Mesendoderm (in vitro differentiated cells): ENCODE results near the gene SLC25A43.
A peak's percentile ranks its signal among the peaks of the same experiment; 100 is the strongest.
"Not testable (repeated sequence)": the region's sequence is repeated elsewhere in the genome, so short reads cannot be mapped to it uniquely, and the experiment has no call there.

Experiments
- DNase-seq: peaks from one replicate; pipeline ENCODE4 v3.0.0; 2013
- H2AK5ac ChIP-seq: 2 replicates; pipeline ENCODE4 v1.6.1; 2013; ENCODE audit warnings: low read length, inconsistent platforms
- H2BK120ac ChIP-seq: 2 replicates; pipeline ENCODE4 v1.6.1; 2013; ENCODE audit warnings: low read depth, mild to moderate bottlenecking, low read length, moderate library complexity, mixed read lengths
- H2BK15ac ChIP-seq: replicated peaks from 2 replicates; pipeline ENCODE4 v1.6.1; 2013; ENCODE audit warnings: low read depth, mild to moderate bottlenecking, moderate library complexity
- H2BK5ac ChIP-seq: 2 replicates; pipeline ENCODE4 v1.6.1; 2013; ENCODE audit warnings: low read length, inconsistent platforms
- H3K18ac ChIP-seq: 2 replicates; pipeline ENCODE4 v1.6.1; 2013; ENCODE audit warnings: mild to moderate bottlenecking, low read length, mixed read lengths
- H3K23ac ChIP-seq: one replicate; pipeline ENCODE4 v1.6.1; 2013; ENCODE audit warnings: low read length
- H3K27ac ChIP-seq: 2 replicates; pipeline ENCODE4 v1.5.1; 2013; ENCODE audit warnings: low read depth, mild to moderate bottlenecking, inconsistent platforms, low read length, moderate library complexity
- H3K27me3 ChIP-seq: 2 replicates; pipeline ENCODE4 v1.6.1; 2013; ENCODE audit warnings: low read length, control low read depth, mild to moderate bottlenecking, inconsistent platforms; ENCODE audit not compliant: insufficient read depth, poor library complexity
- H3K36me3 ChIP-seq: 2 replicates; pipeline ENCODE4 v1.6.1; 2013; ENCODE audit warnings: low read length, inconsistent platforms; ENCODE audit not compliant: control insufficient read depth, insufficient read depth
- H3K4ac ChIP-seq: one replicate; pipeline ENCODE4 v1.6.1; 2013; ENCODE audit warnings: low read depth, mild to moderate bottlenecking, low read length, moderate library complexity
- H3K4me1 ChIP-seq: 2 replicates; pipeline ENCODE4 v1.6.1; 2013; ENCODE audit warnings: low read depth, low read length, inconsistent platforms; ENCODE audit not compliant: control insufficient read depth
- H3K4me2 ChIP-seq: 2 replicates; pipeline ENCODE4 v1.6.1; 2013; ENCODE audit warnings: low read length
- H3K4me3 ChIP-seq: 2 replicates; pipeline ENCODE4 v1.5.1; 2013; ENCODE audit warnings: mild to moderate bottlenecking, low read length
- H3K56ac ChIP-seq: one replicate; pipeline ENCODE4 v1.6.1; 2013; ENCODE audit warnings: low read length
- H3K79me1 ChIP-seq: 2 replicates; pipeline ENCODE4 v1.6.1; 2013; ENCODE audit warnings: low read length, inconsistent platforms
- H3K79me2 ChIP-seq: 2 replicates; pipeline ENCODE4 v1.6.1; 2013; ENCODE audit warnings: mild to moderate bottlenecking, low read length; ENCODE audit not compliant: control insufficient read depth, insufficient read depth
- H3K9ac ChIP-seq: 2 replicates; pipeline ENCODE4 v1.6.1; 2013; ENCODE audit warnings: low read length, inconsistent platforms
- H4K5ac ChIP-seq: one replicate; pipeline ENCODE4 v1.6.1; 2013; ENCODE audit warnings: low read length
- H4K8ac ChIP-seq: one replicate; pipeline ENCODE4 v1.6.1; 2013; ENCODE audit warnings: low read depth, mild to moderate bottlenecking, control low read depth, low read length, moderate library complexity
- WGBS: extraction: QIAGEN DNeasy Blood & Tissue Kit; methylation state at CpG from one replicate; pipeline ENCODE4 v1.1.7; 2013; ENCODE audit warnings: low lambda C conversion rate, missing lambda C conversion rate; ENCODE audit not compliant: insufficient coverage; ENCODE audit errors: extremely low coverage; 5-methylcytosine and 5-hydroxymethylcytosine counted together

Gene SLC25A43

DNA sequence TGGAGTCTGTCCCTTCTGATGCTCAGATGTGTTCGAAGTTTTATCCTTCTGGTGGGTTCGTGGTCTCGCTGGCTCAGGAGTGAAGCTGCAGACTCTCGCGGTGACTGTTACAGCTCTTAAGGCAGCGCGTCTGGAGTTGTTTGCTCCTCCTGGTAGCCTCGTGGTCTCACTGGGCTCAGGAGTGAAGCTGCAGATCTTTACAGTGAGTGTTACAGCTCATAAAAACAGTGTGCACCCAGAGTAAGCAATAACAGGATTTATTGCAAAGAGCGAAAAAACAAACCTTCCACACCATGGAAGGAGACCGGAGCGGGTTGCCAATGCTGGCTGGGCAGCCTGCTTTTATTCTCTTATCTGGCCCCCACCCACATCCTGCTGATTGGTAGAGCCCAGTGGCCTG lies 87.6 kb downstream of the SLC25A43 start:
- no CpG with 5 or more reads among the region's 11 CpGs for WGBS
- H3K23ac ChIP-seq = no peak overlapping the region

DNA sequence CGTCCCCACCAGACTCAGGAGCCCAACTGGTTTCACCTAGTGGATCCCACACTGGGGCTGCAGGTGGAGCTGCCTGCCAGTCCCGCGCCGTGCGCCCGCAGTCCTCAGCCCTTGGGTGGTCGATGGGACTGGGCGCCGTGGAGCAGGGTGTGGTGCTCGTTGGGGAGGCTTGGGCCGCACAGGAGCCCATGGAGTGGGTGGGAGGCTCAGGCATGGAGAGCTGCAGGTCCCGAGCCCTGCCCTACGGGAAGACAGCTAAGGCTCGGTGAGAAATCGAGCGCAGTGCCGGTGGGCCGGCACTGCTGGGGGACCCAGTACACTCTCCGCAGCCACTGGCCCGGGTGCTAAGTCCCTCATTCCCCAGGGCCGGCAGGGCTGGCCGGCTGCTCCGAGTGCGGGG lies 88.6 kb downstream of the SLC25A43 start:
- H3K18ac ChIP-seq, H3K4me1 ChIP-seq, H3K4me3 ChIP-seq, H4K8ac ChIP-seq, H3K4ac ChIP-seq, H3K23ac ChIP-seq, DNase-seq, H3K56ac ChIP-seq, H3K79me1 ChIP-seq, H3K9ac ChIP-seq, H4K5ac ChIP-seq, H3K27me3 ChIP-seq, H2AK5ac ChIP-seq, H3K4me2 ChIP-seq, H2BK5ac ChIP-seq, H3K36me3 ChIP-seq, H2BK120ac ChIP-seq, H3K27ac ChIP-seq, H3K79me2 ChIP-seq, H2BK15ac ChIP-seq: not testable (repeated sequence)
- WGBS = no CpG with 5 or more reads among the region's 24 CpGs

More for the DNA sequence above, 87.6 kb downstream of the SLC25A43 start:
- H3K79me2 ChIP-seq = no peaks in the 10 kb centered on the region
- H3K18ac ChIP-seq = no peak overlapping the region
- no peak overlapping the region for H4K5ac ChIP-seq
- no peak overlapping the region for H3K27ac ChIP-seq
- H3K4me3 ChIP-seq = no peak overlapping the region
- no peaks in the 10 kb centered on the region for H3K27me3 ChIP-seq
- H2BK5ac ChIP-seq = no peak overlapping the region
- H2AK5ac ChIP-seq = no peak overlapping the region
- no peak overlapping the region for H3K9ac ChIP-seq
- H3K4me2 ChIP-seq = no peak overlapping the region
- H4K8ac ChIP-seq = no peak overlapping the region
- no peaks in the 10 kb centered on the region for H3K79me1 ChIP-seq
- H3K56ac ChIP-seq = no peak overlapping the region
- no peaks in the 10 kb centered on the region for H3K4me1 ChIP-seq
- no peaks in the 10 kb centered on the region for H3K36me3 ChIP-seq
- no peak overlapping the region for H2BK120ac ChIP-seq
- H2BK15ac ChIP-seq = no peak overlapping the region
- DNase-seq = no peak
- no peak overlapping the region for H3K4ac ChIP-seq

GRCh38 chrX:119488749-119489148 lies 89.6 kb downstream of the SLC25A43 start:
- H3K56ac ChIP-seq = no peak overlapping the region
- H3K4ac ChIP-seq = no peak overlapping the region
- H4K8ac ChIP-seq = no peak overlapping the region
- H3K4me1 ChIP-seq = no peaks in the 10 kb centered on the region
- no peak overlapping the region for H3K4me2 ChIP-seq
- no peaks in the 10 kb centered on the region for H3K79me2 ChIP-seq
- no peak overlapping the region for H3K27ac ChIP-seq
- peak; percentile 31 for DNase-seq
- H3K18ac ChIP-seq = no peak overlapping the region
- no peak overlapping the region for H2BK15ac ChIP-seq
- H3K36me3 ChIP-seq = no peaks in the 10 kb centered on the region
- H2BK5ac ChIP-seq = no peak overlapping the region
- no peak overlapping the region for H3K9ac ChIP-seq
- H2BK120ac ChIP-seq = no peak overlapping the region
- H3K4me3 ChIP-seq = no peak overlapping the region
- H3K23ac ChIP-seq = no peak overlapping the region
- H3K79me1 ChIP-seq = no peaks in the 10 kb centered on the region
- WGBS = no CpG with 5 or more reads among the region's 8 CpGs
- H2AK5ac ChIP-seq = no peak overlapping the region
- no peak overlapping the region for H4K5ac ChIP-seq
- no peaks in the 10 kb centered on the region for H3K27me3 ChIP-seq

GRCh38 chrX:119489212-119490074 lies 90.3 kb downstream of the SLC25A43 start:
- no peak overlapping the region for H3K4me2 ChIP-seq
- H3K4me3 ChIP-seq = no peak overlapping the region
- WGBS = no CpG with 5 or more reads among the region's 13 CpGs
- H4K8ac ChIP-seq = no peak overlapping the region
- H3K9ac ChIP-seq = no peak overlapping the region
- no peak overlapping the region for H4K5ac ChIP-seq
- DNase-seq = no peak
- H2BK15ac ChIP-seq = no peak overlapping the region
- H3K56ac ChIP-seq = no peak overlapping the region
- H3K36me3 ChIP-seq = no peaks in the 10 kb centered on the region
- H3K23ac ChIP-seq = no peak overlapping the region
- H2AK5ac ChIP-seq = no peak overlapping the region
- H2BK120ac ChIP-seq = no peak overlapping the region
- no peak overlapping the region for H3K27ac ChIP-seq
- no peaks in the 10 kb centered on the region for H3K79me2 ChIP-seq
- H3K27me3 ChIP-seq = no peaks in the 10 kb centered on the region
- no peak overlapping the region for H3K4ac ChIP-seq
- no peaks in the 10 kb centered on the region for H3K4me1 ChIP-seq
- no peak overlapping the region for H2BK5ac ChIP-seq
- H3K18ac ChIP-seq = no peak overlapping the region
- H3K79me1 ChIP-seq = no peaks in the 10 kb centered on the region

DNA sequence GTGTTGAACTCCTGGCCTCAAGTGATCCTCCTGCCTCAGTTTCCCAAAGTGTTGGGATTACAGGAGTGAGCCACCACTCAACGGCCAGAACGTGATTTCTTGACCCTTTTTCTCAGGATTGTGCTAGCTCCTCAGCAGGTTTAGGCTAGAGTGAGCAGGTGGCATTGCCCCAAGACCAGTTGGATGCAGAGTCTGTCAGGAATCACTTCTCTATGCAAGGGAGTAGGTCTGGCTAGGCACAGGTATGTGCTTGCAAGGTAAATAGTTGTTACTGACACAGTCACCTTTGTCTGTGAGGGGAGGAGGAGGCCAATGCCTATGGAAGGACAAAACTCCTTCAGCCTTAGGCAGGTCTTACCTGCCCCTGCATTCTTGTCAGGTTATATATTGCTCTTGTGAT lies 93.3 kb downstream of the SLC25A43 start:
- H4K5ac ChIP-seq = no peak overlapping the region
- H3K23ac ChIP-seq = no peak overlapping the region
- no peak overlapping the region for H3K4me2 ChIP-seq
- no peaks in the 10 kb centered on the region for H3K79me1 ChIP-seq
- H2BK15ac ChIP-seq = no peak overlapping the region
- no peak overlapping the region for H2BK5ac ChIP-seq
- H3K9ac ChIP-seq = no peak overlapping the region
- H2AK5ac ChIP-seq = no peak overlapping the region
- H3K36me3 ChIP-seq = no peaks in the 10 kb centered on the region
- H3K56ac ChIP-seq = no peak overlapping the region
- H2BK120ac ChIP-seq = no peak overlapping the region
- no peak overlapping the region for H3K18ac ChIP-seq
- H4K8ac ChIP-seq = no peak overlapping the region
- DNase-seq = no peak
- no peak overlapping the region for H3K27ac ChIP-seq
- H3K27me3 ChIP-seq = no peaks in the 10 kb centered on the region
- no peak overlapping the region for H3K4me3 ChIP-seq
- WGBS = no CpG with 5 or more reads among the region's 2 CpGs
- H3K79me2 ChIP-seq = no peaks in the 10 kb centered on the region
- H3K4me1 ChIP-seq = no peaks in the 10 kb centered on the region
- no peak overlapping the region for H3K4ac ChIP-seq
